ENCODE measurements around the gene STUB1. TPM values are rescaled to one million over a fixed set of nuclear protein-coding genes. Genes with fewer than 3 reads are reported as not detected.
"Not testable (repeated sequence)": the region's sequence is repeated elsewhere in the genome, so short reads cannot be mapped to it uniquely, and the experiment has no call there.

The STUB1 gene
- total RNA-seq, 6 experiments from 2014 or later: 128 to 161 (median 141) TPM

GRCh38 chr16:689175-689897 is 9.1 kb downstream of the STUB1 start:
- Mint-ChIP-seq H3K4me1 (ENCODE audit: low read depth) (peaks cover 11% of the 10 kb centered on the region; the same call in 1 of the 2 replicates), H3K36me3 (ENCODE audit: low read depth) (peaks cover 9% of the 10 kb centered on the region), H3K4me3 (peak overlapping the region; percentile 93), H3K27ac (peak overlapping the region; percentile 72), H3K27me3 (ENCODE audit: insufficient read depth) (peaks cover 17% of the 10 kb centered on the region), H3K9me3 (no peaks in the 10 kb centered on the region)
- DNase-seq: no peak
- TF ChIP-seq CTCF (IDR thresholded peaks at IDR 0.05): no peak

- Mint-ChIP-seq H3K27me3 (ENCODE audit: insufficient read depth) (peaks cover 23% of the 10 kb centered on the region), H3K4me1 (ENCODE audit: low read depth) (peaks cover 11% of the 10 kb centered on the region; the same call in 1 of the 2 replicates), H3K4me3 (peak overlapping the region; percentile 69; the same call in 1 of the 2 replicates)
- DNase-seq; H3K36me3 Mint-ChIP-seq (ENCODE audit: low read depth); H3K9me3 Mint-ChIP-seq; H3K27ac Mint-ChIP-seq: not testable (repeated sequence)
Observed at GRCh38 chr16:691242-691641, 11.0 kb downstream of the STUB1 start.

- no peaks in the 10 kb centered on the region for H3K36me3 Mint-ChIP-seq (ENCODE audit: low read depth)
- no peak for DNase-seq
- TF ChIP-seq CTCF (IDR thresholded peaks at IDR 0.05): no peak
- no peak overlapping the region for H3K4me3 Mint-ChIP-seq
- no peak overlapping the region for H3K27ac Mint-ChIP-seq
- H3K9me3 Mint-ChIP-seq: no peaks in the 10 kb centered on the region
- peaks cover 25% of the 10 kb centered on the region for H3K27me3 Mint-ChIP-seq (ENCODE audit: insufficient read depth)
- peaks cover 11% of the 10 kb centered on the region; the same call in 1 of the 2 replicates for H3K4me1 Mint-ChIP-seq (ENCODE audit: low read depth)
Observed at GRCh38 chr16:692356-693108, 12.3 kb downstream of the STUB1 start.

GRCh38 chr16:693364-693763 is 13.2 kb downstream of the STUB1 start:
- H3K27ac Mint-ChIP-seq: no peak overlapping the region
- H3K4me1 Mint-ChIP-seq (ENCODE audit: low read depth): peaks cover 11% of the 10 kb centered on the region; the same call in 1 of the 2 replicates
- peaks cover 27% of the 10 kb centered on the region for H3K27me3 Mint-ChIP-seq (ENCODE audit: insufficient read depth)
- no peaks in the 10 kb centered on the region for H3K36me3 Mint-ChIP-seq (ENCODE audit: low read depth)
- no peak for TF ChIP-seq CTCF (IDR thresholded peaks at IDR 0.05)
- no peaks in the 10 kb centered on the region for H3K9me3 Mint-ChIP-seq
- no peak overlapping the region for H3K4me3 Mint-ChIP-seq
- no peak for DNase-seq

- TF ChIP-seq CTCF (IDR thresholded peaks at IDR 0.05): no peak
- Mint-ChIP-seq H3K27me3 (ENCODE audit: insufficient read depth) (peaks cover 30% of the 10 kb centered on the region), H3K36me3 (ENCODE audit: low read depth) (no peaks in the 10 kb centered on the region), H3K27ac (no peak overlapping the region), H3K4me3 (no peak overlapping the region), H3K9me3 (no peaks in the 10 kb centered on the region), H3K4me1 (ENCODE audit: low read depth) (peaks cover 11% of the 10 kb centered on the region; the same call in 1 of the 2 replicates)
- no peak for DNase-seq
Observed at GRCh38 chr16:693766-694165, 13.6 kb downstream of the STUB1 start.

All from HFFc6 (cell line).